HG02642 (cell line): ENCODE results near the gene KCNAB2.
"Not testable (repeated sequence)": the region's sequence is repeated elsewhere in the genome, so short reads cannot be mapped to it uniquely, and the experiment has no call there.

ENCODE experiments used
- ATAC-seq: cut with Tn5 transposase; IDR thresholded peaks from one replicate; pipeline ENCODE4 v1.9.1; 2021; ENCODE audit warnings: mild to moderate bottlenecking; ENCODE audit not compliant: unreplicated experiment, poor library complexity

KCNAB2 gene

GRCh38 chr1:6051423-6051822 is 5.7 kb downstream of the KCNAB2 start:
- ATAC-seq: no peak

GRCh38 chr1:6052543-6053205 is 7.0 kb downstream of the KCNAB2 start:
- ATAC-seq: no peak

- ATAC-seq: no peak
Measured at GRCh38 chr1:6053206-6053546, 7.5 kb downstream of the KCNAB2 start.

GRCh38 chr1:6054596-6054995 is 8.9 kb downstream of the KCNAB2 start:
- ATAC-seq: no peak

- no peak for ATAC-seq
Measured at GRCh38 chr1:6056572-6056948, 10.9 kb downstream of the KCNAB2 start.

GRCh38 chr1:6057170-6057845 is 11.6 kb downstream of the KCNAB2 start:
- no peak for ATAC-seq

GRCh38 chr1:6059866-6060265 is 14.2 kb downstream of the KCNAB2 start:
- no peak for ATAC-seq

GRCh38 chr1:6062670-6063069 is 17.0 kb downstream of the KCNAB2 start:
- no peak for ATAC-seq

GRCh38 chr1:6063532-6064053 is 17.9 kb downstream of the KCNAB2 start:
- ATAC-seq: not testable (repeated sequence)

- ATAC-seq: no peak
Measured at GRCh38 chr1:6065093-6065858, 19.6 kb downstream of the KCNAB2 start.

- no peak for ATAC-seq
Measured at GRCh38 chr1:6066680-6067079, 21.0 kb downstream of the KCNAB2 start.

GRCh38 chr1:6068073-6068472 is 22.4 kb downstream of the KCNAB2 start:
- no peak for ATAC-seq

GRCh38 chr1:6068932-6069331 is 23.2 kb downstream of the KCNAB2 start:
- ATAC-seq: no peak

- ATAC-seq: no peak
Measured at GRCh38 chr1:6069573-6069972, 23.9 kb downstream of the KCNAB2 start.

- no peak for ATAC-seq
Measured at GRCh38 chr1:6070450-6070974, 24.8 kb downstream of the KCNAB2 start.

GRCh38 chr1:6071219-6071618 is 25.5 kb downstream of the KCNAB2 start:
- no peak for ATAC-seq

GRCh38 chr1:6072774-6073479 is 27.2 kb downstream of the KCNAB2 start:
- ATAC-seq: no peak

- no peak for ATAC-seq
Measured at GRCh38 chr1:6073480-6074053, 27.9 kb downstream of the KCNAB2 start.

GRCh38 chr1:6074192-6074901 is 28.7 kb downstream of the KCNAB2 start:
- ATAC-seq: no peak
